Smooth muscle cell (in vitro differentiated cells): Measurements from ENCODE around the gene RAB37. TPM values are rescaled to one million over a fixed set of nuclear protein-coding genes. Genes with fewer than 3 reads are reported as not detected.

ENCODE experiments used
- DNase-seq: peaks from one replicate; lab custom pipeline; 2025; ENCODE audit not compliant: unreplicated experiment; lab: John Stamatoyannopoulos, UW
- H2AFZ ChIP-seq: fragments of 200-600 bp; sonication (generic); 2 replicates; pipeline ENCODE4 v1.6.0; 2016; ENCODE audit warnings: antibody characterized with exemption, low read depth, mild to moderate bottlenecking
- H3F3A ChIP-seq: fragments of 200-600 bp; sonication (generic); 2 replicates; pipeline ENCODE4 v1.6.0; 2017; ENCODE audit warnings: antibody characterized with exemption, low read depth
- H3K27ac ChIP-seq: fragments of 200-600 bp; sonication (generic); 2 replicates; pipeline ENCODE4 v1.5.1; 2016; ENCODE audit warnings: low read depth, mild to moderate bottlenecking
- H3K27me3 ChIP-seq: fragments of 200-600 bp; sonication (generic); 2 replicates; pipeline ENCODE4 v1.6.1; 2016; ENCODE audit warnings: low read depth, mild to moderate bottlenecking
- H3K36me3 ChIP-seq: fragments of 200-600 bp; sonication (generic); 2 replicates; pipeline ENCODE4 v1.5.1; 2016; ENCODE audit warnings: low read depth
- H3K4me1 ChIP-seq: fragments of 200-600 bp; sonication (generic); 2 replicates; pipeline ENCODE4 v1.5.1; 2016; ENCODE audit warnings: low read depth
- H3K4me2 ChIP-seq: fragments of 200-600 bp; sonication (generic); 2 replicates; pipeline ENCODE4 v1.6.0; 2016; ENCODE audit warnings: mild to moderate bottlenecking
- H3K4me3 ChIP-seq: fragments of 200-600 bp; sonication (generic); 2 replicates; pipeline ENCODE4 v1.5.1; 2016; ENCODE audit warnings: mild to moderate bottlenecking
- H3K79me2 ChIP-seq: fragments of 200-600 bp; sonication (generic); 2 replicates; pipeline ENCODE4 v1.6.0; 2016; ENCODE audit warnings: low read depth, mild to moderate bottlenecking
- H3K9ac ChIP-seq: fragments of 200-600 bp; sonication (generic); 2 replicates; pipeline ENCODE4 v1.6.0; 2016; ENCODE audit warnings: low read depth
- H3K9me3 ChIP-seq: fragments of 200-600 bp; sonication (generic); replicated peaks from 2 replicates; pipeline ENCODE4 v1.5.1; 2016; ENCODE audit warnings: low read depth
- H4K20me1 ChIP-seq: fragments of 200-600 bp; sonication (generic); 2 replicates; pipeline ENCODE4 v1.6.0; 2016; ENCODE audit warnings: low read depth
- WGBS: methylation state at CpG from one replicate; pipeline ENCODE4 v1.1.7; 2016; ENCODE audit warnings: low lambda C conversion rate; 5-methylcytosine and 5-hydroxymethylcytosine counted together
- polyA plus RNA-seq: library from polyadenylated mRNA; unstranded; fragments of >200 nt; fragmentation: Nextera tagmentation; extraction: Ambion mirVana; gene quantifications from 2 replicates; pipeline ENCODE4 v1.2.1, GENCODE V29; 2016
- total RNA-seq: library from RNA; depleted of rRNA; stranded (reverse); fragments of >200 nt; gene quantifications from 2 replicates; pipeline ENCODE4 v1.2.3, GENCODE V29; 2014
- TF ChIP-seq, protein P1 (sequence below): fragments of 200-600 bp; sonication (generic); IDR thresholded peaks from 2 replicates; pipeline ENCODE4 v1.5.1; 2017; ENCODE audit warnings: borderline replicate concordance, mild to moderate bottlenecking, antibody characterized with exemption; ENCODE audit not compliant: insufficient read depth, poor library complexity, severe bottlenecking

RAB37 gene
- total and polyA plus RNA-seq, 2 experiments from 2014 or later: 0.16 TPM; not detected in 1

DNA sequence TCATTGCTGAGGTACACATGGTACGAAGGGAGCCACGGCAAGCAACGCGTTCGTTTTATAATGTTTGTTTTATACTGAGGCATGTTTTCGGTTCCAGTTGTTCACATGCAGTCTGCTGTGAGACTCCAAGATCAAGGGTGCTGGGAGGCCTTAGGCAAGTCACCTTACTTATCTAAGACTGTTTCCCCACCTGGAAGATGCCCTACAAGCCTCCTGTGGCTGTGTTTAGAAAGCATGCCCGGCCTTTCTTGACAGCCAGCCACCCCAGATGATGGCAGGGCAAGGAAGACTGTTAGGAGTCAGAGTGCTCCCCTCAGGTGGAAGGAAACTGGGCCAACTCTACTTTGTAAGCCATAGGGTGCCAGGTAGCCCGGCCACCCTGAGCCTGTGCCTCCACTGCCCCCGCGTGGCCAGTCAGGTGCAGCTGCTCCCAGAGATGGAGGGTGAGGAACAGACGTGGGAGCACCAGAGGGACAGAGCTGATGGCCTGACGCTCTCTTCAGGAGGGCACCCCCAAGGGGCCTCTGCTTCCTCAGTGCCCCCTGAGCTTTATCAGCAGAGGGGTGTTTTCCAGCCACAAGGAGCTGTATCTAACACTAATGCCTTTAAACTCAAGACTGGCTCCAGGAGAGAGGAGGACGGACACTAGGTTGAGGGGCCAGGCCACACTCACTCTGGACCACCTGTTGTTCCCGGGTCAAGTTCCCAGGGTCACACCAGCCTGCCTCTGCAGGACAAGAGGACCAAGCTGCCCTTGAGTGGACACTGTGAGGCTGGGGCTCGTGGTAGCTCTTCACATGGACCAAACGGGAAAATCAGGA lies 33.7 kb downstream of the RAB37 start:
- H3K4me2 ChIP-seq: no peak overlapping the region
- TF ChIP-seq, protein P1, sequence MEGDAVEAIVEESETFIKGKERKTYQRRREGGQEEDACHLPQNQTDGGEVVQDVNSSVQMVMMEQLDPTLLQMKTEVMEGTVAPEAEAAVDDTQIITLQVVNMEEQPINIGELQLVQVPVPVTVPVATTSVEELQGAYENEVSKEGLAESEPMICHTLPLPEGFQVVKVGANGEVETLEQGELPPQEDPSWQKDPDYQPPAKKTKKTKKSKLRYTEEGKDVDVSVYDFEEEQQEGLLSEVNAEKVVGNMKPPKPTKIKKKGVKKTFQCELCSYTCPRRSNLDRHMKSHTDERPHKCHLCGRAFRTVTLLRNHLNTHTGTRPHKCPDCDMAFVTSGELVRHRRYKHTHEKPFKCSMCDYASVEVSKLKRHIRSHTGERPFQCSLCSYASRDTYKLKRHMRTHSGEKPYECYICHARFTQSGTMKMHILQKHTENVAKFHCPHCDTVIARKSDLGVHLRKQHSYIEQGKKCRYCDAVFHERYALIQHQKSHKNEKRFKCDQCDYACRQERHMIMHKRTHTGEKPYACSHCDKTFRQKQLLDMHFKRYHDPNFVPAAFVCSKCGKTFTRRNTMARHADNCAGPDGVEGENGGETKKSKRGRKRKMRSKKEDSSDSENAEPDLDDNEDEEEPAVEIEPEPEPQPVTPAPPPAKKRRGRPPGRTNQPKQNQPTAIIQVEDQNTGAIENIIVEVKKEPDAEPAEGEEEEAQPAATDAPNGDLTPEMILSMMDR: peak; percentile 55
- no peaks in the 10 kb centered on the region for H3K9me3 ChIP-seq
- no peak overlapping the region for H3K9ac ChIP-seq
- H3K79me2 ChIP-seq: peaks cover 11% of the 10 kb centered on the region
- WGBS: 75% methylated on average over 16 of the region's 16 CpGs
- no peaks in the 10 kb centered on the region for H3K27me3 ChIP-seq
- DNase-seq: no peak
- H3K36me3 ChIP-seq: no peaks in the 10 kb centered on the region
- H3K4me1 ChIP-seq: peaks cover 7% of the 10 kb centered on the region
- no peaks in the 10 kb centered on the region for H3F3A ChIP-seq
- H3K4me3 ChIP-seq: no peak overlapping the region
- no peak overlapping the region for H3K27ac ChIP-seq
- H4K20me1 ChIP-seq: peaks cover 28% of the 10 kb centered on the region
- no peak overlapping the region for H2AFZ ChIP-seq

DNA sequence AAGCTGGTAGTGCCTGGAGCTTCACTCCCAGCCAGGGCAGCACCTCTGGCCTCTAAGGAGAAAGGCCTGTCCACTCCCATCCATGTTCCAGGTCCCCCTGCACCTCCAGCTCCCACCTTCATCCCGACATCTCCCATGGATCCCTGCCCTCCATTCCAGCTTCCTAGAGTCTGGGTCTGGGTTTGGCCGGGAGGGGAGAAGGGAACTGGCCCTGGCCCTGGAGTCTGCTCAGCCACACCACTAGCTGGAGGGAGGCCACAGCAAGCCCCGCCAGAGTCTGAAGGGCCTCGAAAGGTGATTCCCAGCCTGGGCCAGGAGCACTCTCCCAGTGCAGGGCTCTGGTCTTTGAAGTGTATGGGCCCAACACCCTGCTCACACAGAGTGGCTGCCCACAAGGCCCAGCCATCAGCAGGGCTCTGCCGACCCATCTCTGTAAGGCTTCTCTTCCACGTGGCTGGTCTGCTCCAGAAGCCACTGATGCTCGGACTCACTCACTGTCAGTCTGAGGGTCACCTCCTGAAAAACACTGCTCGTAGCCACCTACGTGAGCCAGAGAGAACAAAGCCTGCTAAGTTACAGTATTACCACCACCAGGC lies 34.4 kb downstream of the RAB37 start:
- no peak for DNase-seq
- Histone ChIP-seq H3K4me3 (no peak overlapping the region), H3K4me2 (no peak overlapping the region), H3K9me3 (no peaks in the 10 kb centered on the region), H3F3A (no peaks in the 10 kb centered on the region), H3K79me2 (peaks cover 13% of the 10 kb centered on the region), H3K4me1 (peaks cover 7% of the 10 kb centered on the region), H4K20me1 (peaks cover 28% of the 10 kb centered on the region), H3K27me3 (no peaks in the 10 kb centered on the region), H3K36me3 (no peaks in the 10 kb centered on the region), H3K9ac (no peak overlapping the region), H2AFZ (no peak overlapping the region), H3K27ac (no peak overlapping the region)
- TF ChIP-seq, protein P1: no peak
- 94% methylated on average over 9 of the region's 9 CpGs for WGBS

DNA sequence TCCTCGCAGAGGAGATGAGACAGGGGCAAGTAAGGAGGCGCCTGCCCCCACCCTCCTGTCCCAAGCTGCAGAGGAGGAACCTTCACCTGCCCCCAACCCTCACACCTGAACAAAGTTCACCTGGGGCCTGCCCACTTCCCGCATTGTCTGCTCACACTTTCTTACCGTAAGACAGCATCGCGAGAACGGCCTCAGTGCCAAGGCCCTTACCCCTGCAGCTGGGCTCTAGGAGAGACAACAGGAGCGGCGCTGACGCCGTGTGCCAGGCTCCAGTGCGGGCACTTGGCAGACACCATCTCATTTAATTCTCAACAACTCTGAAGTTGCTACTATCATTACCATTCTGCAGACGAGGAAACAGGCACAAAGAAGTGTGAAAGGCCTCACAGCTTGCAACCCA lies 35.0 kb downstream of the RAB37 start:
- Histone ChIP-seq H3K9me3 (no peaks in the 10 kb centered on the region), H3F3A (no peaks in the 10 kb centered on the region), H2AFZ (no peak overlapping the region), H3K9ac (no peak overlapping the region), H3K79me2 (peaks cover 18% of the 10 kb centered on the region), H4K20me1 (peaks cover 28% of the 10 kb centered on the region), H3K4me2 (no peak overlapping the region), H3K27ac (no peak overlapping the region), H3K36me3 (no peaks in the 10 kb centered on the region), H3K4me3 (no peak overlapping the region), H3K4me1 (peaks cover 10% of the 10 kb centered on the region), H3K27me3 (no peaks in the 10 kb centered on the region)
- no peak for DNase-seq
- over 99% methylated on average over 13 of the region's 13 CpGs for WGBS
- TF ChIP-seq, protein P1: no peak

DNA sequence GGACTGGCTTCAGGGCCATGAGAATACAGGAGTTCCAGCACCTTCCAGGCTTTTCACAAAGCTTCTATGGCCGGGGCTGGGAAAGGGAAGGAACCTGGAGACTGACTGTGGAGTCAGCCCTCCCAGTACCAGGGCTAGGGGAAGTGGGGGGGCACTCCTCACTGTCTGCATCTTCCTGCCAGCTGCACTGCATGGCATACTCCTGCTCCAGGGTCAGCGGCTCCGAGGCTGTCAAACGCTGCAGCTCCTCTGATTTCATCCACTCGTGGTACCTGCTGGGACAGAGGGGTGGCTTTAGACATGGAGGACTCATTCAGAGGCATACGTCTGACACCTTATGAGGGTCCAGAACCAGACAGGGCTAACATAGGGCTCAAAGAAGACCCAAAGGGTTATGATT lies 36.4 kb downstream of the RAB37 start:
- DNase-seq: no peak
- no peak overlapping the region for H3K9ac ChIP-seq
- peak overlapping the region; percentile 40 for H3K27ac ChIP-seq
- H3K36me3 ChIP-seq: no peaks in the 10 kb centered on the region
- no peak overlapping the region for H3K4me3 ChIP-seq
- H3K9me3 ChIP-seq: no peaks in the 10 kb centered on the region
- H3K4me2 ChIP-seq: no peak overlapping the region
- H2AFZ ChIP-seq: no peak overlapping the region
- H3K4me1 ChIP-seq: peaks cover 15% of the 10 kb centered on the region
- H3K27me3 ChIP-seq: no peaks in the 10 kb centered on the region
- H4K20me1 ChIP-seq: peaks cover 28% of the 10 kb centered on the region
- TF ChIP-seq, protein P1: no peak
- no peaks in the 10 kb centered on the region for H3F3A ChIP-seq
- WGBS: 96% methylated on average over 6 of the region's 6 CpGs
- peaks cover 32% of the 10 kb centered on the region for H3K79me2 ChIP-seq
